Measurements from ENCODE around the gene KLF16.
"Not testable (repeated sequence)": the region's sequence is repeated elsewhere in the genome, so short reads cannot be mapped to it uniquely, and the experiment has no call there.

KLF16 gene

DNA sequence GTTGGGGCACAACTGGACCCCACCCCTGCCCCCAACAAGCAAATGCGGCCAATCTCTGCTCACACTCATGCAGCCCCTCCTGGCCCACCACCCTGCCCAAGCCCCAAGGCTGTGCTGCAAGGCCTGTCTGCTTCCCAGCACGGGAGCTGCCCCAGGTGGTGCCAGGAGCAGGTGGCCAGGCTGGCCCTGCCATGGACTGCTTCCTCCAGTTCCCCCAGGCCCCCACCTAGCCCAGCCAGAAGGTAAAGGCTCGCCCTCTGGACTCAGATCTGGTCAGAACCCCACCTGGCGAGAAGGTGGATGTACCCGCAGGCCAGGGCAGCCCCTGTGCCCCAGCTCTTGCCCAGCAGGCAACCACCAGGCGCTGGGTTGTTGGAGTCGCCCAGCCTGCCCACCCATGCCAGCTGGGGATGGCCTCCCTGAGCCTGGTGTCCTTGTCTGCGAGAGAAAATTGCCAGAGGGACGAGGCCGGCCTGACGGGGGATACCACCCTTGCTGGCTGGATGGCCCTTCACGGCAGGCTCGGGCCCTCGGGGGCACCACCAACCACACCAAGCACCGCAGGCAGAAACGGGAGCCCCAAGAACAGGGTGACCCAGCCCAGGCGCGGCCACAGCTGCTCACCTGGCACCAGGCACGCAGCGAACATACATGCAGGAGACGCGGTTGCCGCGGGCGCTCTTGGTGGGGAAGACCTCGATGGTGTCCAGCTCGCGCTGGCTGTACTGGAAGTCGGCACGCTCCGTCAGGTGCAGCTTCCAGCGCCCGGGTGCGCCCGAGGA, 17.4 kb upstream of the KLF16 start:
- TF ChIP-seq, protein P1, sequence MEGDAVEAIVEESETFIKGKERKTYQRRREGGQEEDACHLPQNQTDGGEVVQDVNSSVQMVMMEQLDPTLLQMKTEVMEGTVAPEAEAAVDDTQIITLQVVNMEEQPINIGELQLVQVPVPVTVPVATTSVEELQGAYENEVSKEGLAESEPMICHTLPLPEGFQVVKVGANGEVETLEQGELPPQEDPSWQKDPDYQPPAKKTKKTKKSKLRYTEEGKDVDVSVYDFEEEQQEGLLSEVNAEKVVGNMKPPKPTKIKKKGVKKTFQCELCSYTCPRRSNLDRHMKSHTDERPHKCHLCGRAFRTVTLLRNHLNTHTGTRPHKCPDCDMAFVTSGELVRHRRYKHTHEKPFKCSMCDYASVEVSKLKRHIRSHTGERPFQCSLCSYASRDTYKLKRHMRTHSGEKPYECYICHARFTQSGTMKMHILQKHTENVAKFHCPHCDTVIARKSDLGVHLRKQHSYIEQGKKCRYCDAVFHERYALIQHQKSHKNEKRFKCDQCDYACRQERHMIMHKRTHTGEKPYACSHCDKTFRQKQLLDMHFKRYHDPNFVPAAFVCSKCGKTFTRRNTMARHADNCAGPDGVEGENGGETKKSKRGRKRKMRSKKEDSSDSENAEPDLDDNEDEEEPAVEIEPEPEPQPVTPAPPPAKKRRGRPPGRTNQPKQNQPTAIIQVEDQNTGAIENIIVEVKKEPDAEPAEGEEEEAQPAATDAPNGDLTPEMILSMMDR (conservative IDR thresholded peaks at IDR 0.05; ENCODE audit: control insufficient read depth, insufficient read depth, low read depth, low read length), result no peak
- no peak for DNase-seq (ENCODE audit: low read depth)
- H3K4me3 ChIP-seq (ENCODE audit: control insufficient read depth, low read depth, low read length), result no peak overlapping the region

DNA sequence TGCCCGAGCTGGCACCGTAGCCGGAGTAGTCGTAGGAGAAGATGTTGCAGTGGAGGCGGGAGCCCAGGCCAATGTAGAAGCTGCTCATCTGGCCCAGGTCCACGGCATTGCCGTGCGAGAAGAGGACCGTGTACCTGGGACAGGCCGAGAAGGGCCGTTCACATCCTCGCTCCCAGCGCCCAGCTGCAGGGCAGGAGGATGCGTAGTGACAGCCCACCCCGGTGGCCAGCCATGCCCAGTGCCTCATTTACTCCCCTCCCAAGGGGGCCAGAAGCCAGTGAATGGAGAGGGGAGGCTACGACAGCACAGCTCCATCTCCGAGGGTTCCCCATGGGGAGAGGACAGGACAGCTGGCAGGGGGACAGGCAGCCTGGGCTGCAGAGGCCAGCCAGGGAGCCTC, 16.6 kb upstream of the KLF16 start:
- H3K4me3 ChIP-seq (ENCODE audit: control insufficient read depth, low read depth, low read length); DNase-seq (ENCODE audit: low read depth): not testable (repeated sequence)

DNA sequence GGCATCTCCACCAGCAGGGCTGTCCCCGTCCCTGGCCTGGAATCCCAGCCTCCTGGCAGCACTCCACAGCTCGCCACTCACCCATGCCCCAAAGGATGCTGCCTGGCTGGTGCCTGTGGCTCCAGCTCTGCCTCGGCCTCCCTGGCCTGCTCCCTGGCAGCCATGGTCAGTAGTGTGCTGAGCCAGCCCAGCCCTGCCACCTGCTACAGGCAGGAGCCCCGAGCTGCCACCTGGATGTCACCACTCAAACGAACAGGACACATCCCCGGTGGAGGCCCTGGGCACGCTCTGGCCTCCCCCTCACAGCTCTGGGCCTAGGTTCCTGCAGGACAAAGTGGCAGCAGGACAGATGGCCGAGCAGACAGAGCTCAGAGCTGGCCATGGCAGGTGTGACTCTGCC, 15.2 kb upstream of the KLF16 start:
- DNase-seq (ENCODE audit: low read depth); H3K4me3 ChIP-seq (ENCODE audit: control insufficient read depth, low read depth, low read length): not testable (repeated sequence)

DNA sequence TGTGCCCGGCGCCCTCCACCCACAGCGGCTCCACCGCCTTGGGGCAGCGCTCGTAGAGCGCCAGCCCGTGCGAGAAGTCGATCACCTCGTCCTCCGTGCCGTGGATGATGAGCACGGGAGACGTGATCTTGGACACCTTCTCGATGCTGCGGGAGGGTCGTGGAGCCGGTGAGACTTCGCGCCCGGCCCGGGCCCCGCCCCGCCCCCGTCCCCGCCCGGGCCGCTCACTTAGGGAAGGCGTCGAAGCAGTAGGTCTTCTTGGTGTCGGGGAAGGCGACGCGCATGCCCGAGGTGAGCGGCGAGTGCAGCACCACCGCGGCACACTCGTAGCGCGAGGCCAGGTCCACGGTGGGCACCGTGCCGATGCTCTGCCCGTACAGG, 13.9 kb upstream of the KLF16 start:
- H3K4me3 ChIP-seq (ENCODE audit: control insufficient read depth, low read depth, low read length); DNase-seq (ENCODE audit: low read depth): not testable (repeated sequence)

DNA sequence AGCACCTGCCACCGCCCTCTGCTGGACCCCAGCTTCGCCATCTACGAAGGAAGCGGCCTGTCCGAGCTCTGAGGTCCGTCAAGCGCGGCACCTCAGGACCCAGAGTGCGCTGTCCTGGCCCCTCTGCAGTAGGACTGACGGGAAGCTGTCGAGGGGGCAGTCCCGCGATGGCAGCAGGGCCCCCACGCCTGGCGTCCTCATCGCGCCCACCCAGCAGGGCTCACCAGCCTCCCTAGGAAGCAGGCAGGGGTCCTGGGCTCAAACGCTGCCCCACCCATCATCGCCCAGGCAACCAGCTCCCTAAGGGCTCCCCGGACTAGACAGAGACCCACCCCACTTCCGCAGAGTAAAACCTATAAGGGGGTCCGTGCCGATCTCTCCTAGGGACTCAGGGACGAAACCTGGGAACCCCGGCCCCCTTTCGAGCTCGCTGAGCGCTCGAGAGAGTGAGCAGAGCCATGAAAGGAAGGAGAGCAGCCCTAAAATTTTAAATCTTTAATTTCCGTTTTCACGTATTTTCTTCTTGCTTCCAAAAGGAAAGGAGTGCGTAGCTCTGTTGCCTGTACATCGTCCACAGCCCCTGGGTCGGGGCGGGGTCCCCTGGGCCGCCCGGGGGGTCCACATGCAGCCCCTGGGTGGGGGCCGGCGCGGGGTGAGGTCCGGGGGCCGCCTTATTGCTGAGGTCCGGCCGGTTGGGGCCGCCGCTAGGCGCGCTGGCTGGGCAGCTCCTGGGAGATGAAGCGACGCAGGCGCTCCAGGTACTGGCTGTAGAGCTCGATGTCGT, 13.3 kb upstream of the KLF16 start:
- not testable (repeated sequence) for DNase-seq (ENCODE audit: low read depth)
- peak overlapping the region; percentile 88 for H3K4me3 ChIP-seq (ENCODE audit: control insufficient read depth, low read depth, low read length)

DNA sequence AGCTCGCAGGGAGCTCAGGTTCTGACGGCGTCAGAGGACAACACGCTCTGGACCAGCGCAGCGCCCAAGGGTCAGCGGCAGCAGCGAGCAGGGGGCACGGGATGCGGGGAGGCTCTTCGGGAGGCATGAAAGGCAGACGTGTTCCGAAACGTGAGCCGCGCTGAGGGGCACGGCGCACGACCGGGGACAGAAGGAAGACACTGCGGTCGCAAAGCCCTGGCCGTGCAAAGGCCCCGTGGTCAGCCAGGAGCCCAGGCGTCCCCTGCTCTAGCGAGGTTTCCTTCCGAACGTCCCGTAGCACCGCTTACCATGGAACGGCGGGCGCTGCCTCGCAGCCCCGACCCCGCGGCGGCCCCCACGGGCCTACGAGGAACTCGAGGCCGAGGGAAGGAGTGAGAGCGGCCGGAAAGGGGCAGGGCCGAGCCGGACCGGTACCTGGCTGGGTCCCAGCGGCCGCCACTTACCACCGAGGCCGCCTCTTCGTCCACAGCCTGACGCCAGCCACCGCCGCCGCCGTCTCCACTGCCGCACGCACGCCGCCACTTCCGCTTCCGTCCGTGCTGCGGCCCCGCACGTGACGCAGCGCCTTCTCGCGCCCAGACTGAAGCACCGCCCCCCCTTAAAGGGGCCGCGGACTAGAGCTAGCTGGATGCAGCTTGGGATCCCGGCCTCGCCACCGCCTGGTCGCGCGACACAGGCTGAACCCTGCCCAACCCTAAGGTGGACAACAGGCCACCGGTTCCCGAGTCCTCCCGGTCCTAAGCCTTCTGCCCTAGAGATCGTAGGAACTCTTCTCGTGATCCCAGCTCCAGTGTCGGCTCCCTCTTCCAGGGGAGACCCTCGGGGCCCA, 12.5 kb upstream of the KLF16 start:
- TF ChIP-seq, protein P1 (conservative IDR thresholded peaks at IDR 0.05; ENCODE audit: control insufficient read depth, insufficient read depth, low read depth, low read length), result no peak
- peak; percentile 80 for DNase-seq (ENCODE audit: low read depth)
- peak overlapping the region; percentile 88 for H3K4me3 ChIP-seq (ENCODE audit: control insufficient read depth, low read depth, low read length)

DNA sequence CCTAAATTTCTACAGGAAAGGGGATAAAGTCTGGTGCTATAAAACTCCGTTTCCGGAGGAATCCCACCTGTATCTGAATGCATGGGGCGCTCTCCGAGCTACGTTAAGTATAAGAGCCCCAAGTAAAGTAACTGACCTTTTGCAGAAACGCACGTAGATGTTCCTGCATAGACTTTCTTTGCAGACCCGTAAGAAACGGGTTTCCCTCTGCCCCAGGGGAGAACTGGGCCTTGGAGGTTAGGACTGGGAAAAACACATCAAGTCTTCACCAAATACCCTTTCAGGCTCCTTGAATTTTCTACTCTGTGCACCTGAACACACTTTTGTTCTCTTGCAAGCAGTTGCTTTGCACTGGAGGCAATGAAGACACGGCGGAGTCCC, 11.9 kb upstream of the KLF16 start:
- H3K4me3 ChIP-seq (ENCODE audit: control insufficient read depth, low read depth, low read length), result peak overlapping the region; percentile 88
- not testable (repeated sequence) for DNase-seq (ENCODE audit: low read depth)

DNA sequence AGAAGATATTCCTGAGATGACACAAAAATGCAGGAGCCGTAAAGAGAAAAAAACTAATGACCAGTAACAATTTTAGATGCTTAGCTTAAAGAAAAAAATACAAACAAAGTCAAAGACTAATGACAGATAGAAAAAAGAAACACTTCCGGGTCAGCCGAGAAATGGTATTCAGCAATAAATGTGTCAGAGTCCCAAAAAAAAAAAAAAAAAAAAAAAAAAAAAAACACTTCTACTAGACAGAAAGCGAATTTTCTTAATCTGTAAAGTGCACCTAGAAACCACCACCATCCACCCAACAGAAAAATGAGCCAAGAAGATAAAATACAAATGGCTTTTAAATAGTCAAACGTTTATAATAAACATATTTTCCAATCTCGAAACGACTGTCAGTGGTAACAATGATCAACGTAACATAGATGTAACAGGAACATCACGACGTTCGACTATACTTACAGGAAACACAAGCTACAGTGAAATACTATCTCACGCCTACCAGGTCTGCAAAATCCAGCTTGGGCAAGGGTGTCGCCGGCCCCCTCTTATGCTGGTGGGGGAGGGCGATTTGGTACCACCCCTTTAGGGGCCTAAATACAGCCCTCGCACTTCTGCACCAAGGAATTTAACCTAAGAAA, 11.3 kb upstream of the KLF16 start:
- DNase-seq (ENCODE audit: low read depth), result peak; percentile 39
- TF ChIP-seq, protein P1 (conservative IDR thresholded peaks at IDR 0.05; ENCODE audit: control insufficient read depth, insufficient read depth, low read depth, low read length), result no peak
- H3K4me3 ChIP-seq (ENCODE audit: control insufficient read depth, low read depth, low read length), result peak overlapping the region; percentile 88

Measured in fibroblast of mammary gland (primary cell).